Measurements from ENCODE around the gene PPP1R8. TPM values are rescaled to one million over a fixed set of nuclear protein-coding genes. Genes with fewer than 3 reads are reported as not detected.

PPP1R8 gene
- total and polyA plus RNA-seq, 9 of the 15 experiments (the other 6 are each of a cell fraction or from before 2014, with no cell fraction given), result 16.2 to 107 (median 75.3) TPM

DNA sequence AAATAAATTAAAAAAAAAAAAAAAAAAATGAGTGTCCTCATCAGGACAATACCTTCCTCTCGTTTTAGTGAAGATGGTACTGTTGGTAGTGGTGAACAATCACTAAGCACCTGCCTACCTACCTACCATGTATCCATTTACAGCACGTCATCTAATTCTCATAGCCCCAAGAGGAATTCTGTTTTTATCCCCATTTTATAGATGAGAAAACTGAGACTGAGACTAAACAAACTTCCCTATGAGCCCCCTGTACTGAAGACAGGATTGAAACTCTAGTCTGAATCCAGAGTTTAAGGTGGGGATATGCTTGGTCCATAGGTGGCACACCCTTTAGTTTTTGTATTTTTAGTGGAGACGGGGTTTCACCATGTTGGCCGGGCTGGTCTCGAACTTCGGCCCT lies 24.5 kb downstream of the PPP1R8 start (continued):
- TF ChIP-seq, protein P1, sequence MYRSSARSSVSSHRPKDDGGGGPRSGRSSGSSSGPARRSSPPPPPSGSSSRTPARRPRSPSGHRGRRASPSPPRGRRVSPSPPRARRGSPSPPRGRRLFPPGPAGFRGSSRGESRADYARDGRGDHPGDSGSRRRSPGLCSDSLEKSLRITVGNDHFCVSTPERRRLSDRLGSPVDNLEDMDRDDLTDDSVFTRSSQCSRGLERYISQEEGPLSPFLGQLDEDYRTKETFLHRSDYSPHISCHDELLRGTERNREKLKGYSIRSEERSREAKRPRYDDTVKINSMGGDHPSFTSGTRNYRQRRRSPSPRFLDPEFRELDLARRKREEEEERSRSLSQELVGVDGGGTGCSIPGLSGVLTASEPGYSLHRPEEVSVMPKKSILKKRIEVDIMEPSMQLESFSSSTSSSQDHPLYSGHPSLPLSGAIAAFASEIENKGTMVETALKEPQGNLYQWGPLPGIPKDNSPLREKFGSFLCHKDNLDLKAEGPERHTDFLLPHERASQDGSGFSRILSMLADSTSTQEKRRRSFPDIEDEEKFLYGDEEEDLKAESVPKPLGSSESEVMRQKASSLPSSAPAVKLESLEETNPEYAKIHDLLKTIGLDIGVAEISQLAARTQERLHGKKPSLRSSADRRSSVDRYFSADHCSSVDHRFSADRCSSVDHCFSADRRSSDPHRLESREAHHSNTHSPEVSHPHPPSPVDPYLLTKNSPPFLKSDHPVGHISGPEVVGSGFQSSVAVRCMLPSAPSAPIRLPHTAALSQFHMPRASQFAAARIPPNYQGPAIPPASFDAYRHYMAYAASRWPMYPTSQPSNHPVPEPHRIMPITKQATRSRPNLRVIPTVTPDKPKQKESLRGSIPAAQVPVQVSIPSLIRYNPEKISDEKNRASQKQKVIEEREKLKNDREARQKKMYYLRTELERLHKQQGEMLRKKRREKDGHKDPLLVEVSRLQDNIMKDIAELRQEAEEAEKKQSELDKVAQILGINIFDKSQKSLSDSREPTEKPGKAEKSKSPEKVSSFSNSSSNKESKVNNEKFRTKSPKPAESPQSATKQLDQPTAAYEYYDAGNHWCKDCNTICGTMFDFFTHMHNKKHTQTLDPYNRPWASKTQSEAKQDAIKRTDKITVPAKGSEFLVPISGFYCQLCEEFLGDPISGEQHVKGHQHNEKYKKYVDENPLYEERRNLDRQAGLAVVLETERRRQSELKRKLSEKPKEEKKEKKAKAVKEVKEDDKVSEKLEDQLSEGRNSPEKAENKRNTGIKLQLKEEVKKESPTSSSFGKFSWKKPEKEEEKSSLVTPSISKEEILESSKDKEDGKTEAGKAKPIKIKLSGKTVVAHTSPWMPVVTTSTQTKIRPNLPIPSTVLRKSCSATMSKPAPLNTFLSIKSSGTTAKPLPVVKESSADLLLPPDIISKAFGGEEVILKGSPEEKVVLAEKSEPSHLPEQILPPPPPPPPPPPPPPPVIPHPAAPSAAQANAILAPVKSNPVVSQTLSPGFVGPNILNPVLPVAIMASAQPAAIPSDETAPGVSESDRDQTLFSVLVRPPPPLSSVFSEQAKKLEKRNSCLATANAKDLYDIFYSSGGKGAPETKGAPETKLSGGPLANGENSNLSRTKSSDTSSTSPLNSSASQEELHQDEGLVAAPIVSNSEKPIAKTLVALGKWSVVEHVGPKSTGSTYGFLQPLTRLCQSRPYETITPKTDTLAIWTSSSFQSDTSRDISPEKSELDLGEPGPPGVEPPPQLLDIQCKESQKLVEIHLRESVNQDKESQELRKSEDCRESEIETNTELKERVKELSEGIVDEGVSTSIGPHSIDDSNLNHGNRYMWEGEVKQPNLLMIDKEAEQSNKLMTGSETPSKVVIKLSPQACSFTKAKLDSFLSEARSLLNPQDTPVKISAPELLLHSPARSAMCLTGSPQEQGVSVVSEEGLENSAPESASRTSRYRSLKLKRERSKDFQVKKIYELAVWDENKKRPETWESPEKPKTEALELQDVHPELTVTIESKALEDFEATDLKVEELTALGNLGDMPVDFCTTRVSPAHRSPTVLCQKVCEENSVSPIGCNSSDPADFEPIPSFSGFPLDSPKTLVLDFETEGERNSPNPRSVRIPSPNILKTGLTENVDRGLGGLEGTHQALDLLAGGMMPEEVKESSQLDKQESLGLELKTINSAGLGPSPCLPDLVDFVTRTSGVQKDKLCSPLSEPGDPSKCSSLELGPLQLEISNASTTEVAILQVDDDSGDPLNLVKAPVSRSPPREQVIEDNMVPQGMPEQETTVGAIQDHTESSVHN (IDR thresholded peaks at IDR 0.05; ENCODE audit: borderline replicate concordance in 1 of 2, low read depth in 1 of 2), result no peak
- peak; percentile 77 for TF ChIP-seq SMARCA5 (IDR thresholded peaks at IDR 0.05)
- no peak for TF ChIP-seq NFATC3 (IDR thresholded peaks at IDR 0.05)
- TF ChIP-seq RBBP5 (IDR thresholded peaks at IDR 0.05; ENCODE audit: borderline replicate concordance, insufficient read depth, low read length, poor library complexity, severe bottlenecking), result no peak
- TF ChIP-seq BCL6 (CRISPR knock-in tag; IDR thresholded peaks at IDR 0.05), result no peak

All from K562 (cell line).